HCT116 (cell line): ENCODE measurements around the gene CALU. TPM values are rescaled to one million over a fixed set of nuclear protein-coding genes. Genes with fewer than 3 reads are reported as not detected.

Experiments used
- ATAC-seq: fragments of 200-7000 bp; cut with Tn5 transposase; 2 replicates; pipeline ENCODE4 v1.9.1; 2020; ENCODE audit warnings: mild to moderate bottlenecking, moderate library complexity
- BruUV-seq: library from RNA; stranded (reverse); fragments of 400-500 nt; replicated peaks from 2 replicates; lab custom pipeline; 2021; lab: Mats Ljungman, UMichigan
- CTCF ChIA-PET: fragments of 300-600 bp; sonication (Branson Sonifier 250); formaldehyde crosslinking; loops from one replicate; lab custom pipeline; 2021; ENCODE audit warnings: antibody characterized with exemption; lab: Charles Lee
- POLR2A ChIA-PET: fragments of 300-600, 350-600 bp; sonication (Branson Sonifier 250); formaldehyde crosslinking; loops from one replicate; lab custom pipeline; 2021; ENCODE audit warnings: antibody characterized with exemption; lab: Charles Lee
- RAD21 ChIA-PET, 2 experiments: fragments of 300-600 bp; sonication (Branson Sonifier 250); formaldehyde crosslinking; loops; one replicate each; lab custom pipeline; 2023; ENCODE audit warnings: low total read pairs in 2 of 2; ENCODE audit not compliant: uncharacterized antibody in 2 of 2, unreplicated experiment in 2 of 2, low non-redundant PET in 1 of 2; lab: Charles Lee
- DNase-seq: peaks from one replicate; pipeline ENCODE4 v3.0.0-alpha.2; 2010; ENCODE audit warnings: low read depth, low spot score
- H2AFZ ChIP-seq: fragments of 200-600 bp; shearing (Covaris generic), sonication (generic); 2 replicates; pipeline ENCODE4 v1.6.1; 2017; ENCODE audit warnings: low read depth, mixed run types, mixed read lengths, antibody characterized with exemption, low read length; ENCODE audit not compliant: poor library complexity, severe bottlenecking
- H3K27ac ChIP-seq: 2 replicates; pipeline ENCODE4 v1.5.1; 2012; ENCODE audit warnings: low read depth, low read length
- H3K27me3 ChIP-seq: fragments of 200-600 bp; sonication (generic); 2 replicates; pipeline ENCODE4 v1.6.1; 2016; ENCODE audit warnings: mixed run types, low read length, mixed read lengths; ENCODE audit not compliant: insufficient read depth
- H3K36me3 ChIP-seq, 2 experiments: fragments of 200-500 bp in 1 of 2; fragments of 200-600 bp in 1 of 2; sonication (Bioruptor generic) in 1 of 2; sonication (generic) in 1 of 2; 2 replicates each; pipeline versions ENCODE4 v1.5.1 to v1.6.1; 2014 to 2016; ENCODE audit warnings: low read length in 2 of 2, inconsistent platforms in 1 of 2, mixed read lengths in 1 of 2, mixed run types in 1 of 2; ENCODE audit not compliant: insufficient read depth in 2 of 2, control insufficient read depth in 1 of 2
- H3K4me1 ChIP-seq, 2 experiments: fragments of 200-600 bp in 1 of 2; sonication (generic) in 1 of 2; 2 replicates each; pipeline versions ENCODE4 v1.5.1 to v1.6.1; 2012 to 2017; ENCODE audit warnings: low read length in 2 of 2, inconsistent platforms in 1 of 2, mild to moderate bottlenecking in 1 of 2, mixed read lengths in 1 of 2, mixed run types in 1 of 2, moderate library complexity in 1 of 2; ENCODE audit not compliant: insufficient read depth in 2 of 2, control insufficient read depth in 1 of 2
- H3K4me2 ChIP-seq: fragments of 200-600 bp; sonication (generic); 2 replicates; pipeline ENCODE4 v1.6.1; 2017; ENCODE audit warnings: mixed run types, low read length, mixed read lengths
- H3K4me3 ChIP-seq, 2 experiments: fragments of 200-600 bp in 1 of 2; sonication (generic) in 1 of 2; replicated peaks in 1 of 2; 2 replicates each; pipeline ENCODE4 v1.5.1; 2011 to 2016; ENCODE audit warnings: low read length in 2 of 2, control low read depth in 1 of 2, low read depth in 1 of 2, mild to moderate bottlenecking in 1 of 2, mixed read lengths in 1 of 2, mixed run types in 1 of 2
- H3K79me2 ChIP-seq: fragments of 200-600 bp; sonication (generic); 2 replicates; pipeline ENCODE4 v1.6.1; 2017; ENCODE audit warnings: mild to moderate bottlenecking, mixed run types, low read length, moderate library complexity, mixed read lengths; ENCODE audit not compliant: insufficient read depth
- H3K9ac ChIP-seq: fragments of 200-600 bp; sonication (generic); 2 replicates; pipeline ENCODE4 v1.6.1; 2016; ENCODE audit warnings: low read length, mixed read lengths
- H3K9me2 ChIP-seq: fragments of 200-600 bp; sonication (generic), shearing (Covaris generic); 2 replicates; pipeline ENCODE4 v1.6.1; 2017; ENCODE audit warnings: mixed run types, mild to moderate bottlenecking, moderate library complexity; ENCODE audit not compliant: insufficient read depth
- H3K9me3 ChIP-seq, 2 experiments: fragments of 200-500 bp in 1 of 2; fragments of 200-600 bp in 1 of 2; sonication (Bioruptor generic) in 1 of 2; sonication (generic) in 1 of 2; 2 replicates each; pipeline ENCODE4 v1.6.1; 2014 to 2017; ENCODE audit warnings: low read length in 2 of 2, mixed read lengths in 2 of 2, inconsistent platforms in 1 of 2, low read depth in 1 of 2, mild to moderate bottlenecking in 1 of 2, mixed run types in 1 of 2, moderate library complexity in 1 of 2; ENCODE audit not compliant: control insufficient read depth in 1 of 2, insufficient read depth in 1 of 2
- H4K20me1 ChIP-seq: fragments of 200-600 bp; sonication (generic), shearing (Covaris generic); 2 replicates; pipeline ENCODE4 v1.6.1; 2017; ENCODE audit warnings: mixed run types, mild to moderate bottlenecking, moderate library complexity; ENCODE audit not compliant: insufficient read depth
- ATF3 ChIP-seq: IDR thresholded peaks from 2 replicates; pipeline ENCODE4 v1.6.1; 2012
- CEBPB ChIP-seq: IDR thresholded peaks from 2 replicates; pipeline ENCODE4 v1.6.1; 2012; ENCODE audit warnings: low read depth
- CTCF ChIP-seq, 3 experiments: fragments of 200-600 bp in 1 of 3; sonication (generic) in 1 of 3; IDR thresholded peaks in 2 of 3; conservative IDR thresholded peaks in 1 of 3; 2 replicates each; pipeline ENCODE4 v1.5.1; 2012 to 2017; ENCODE audit warnings: low read depth in 2 of 3, low read length in 2 of 3, antibody characterized with exemption in 1 of 3, borderline replicate concordance in 1 of 3, control low read depth in 1 of 3, mild to moderate bottlenecking in 1 of 3, mixed read lengths in 1 of 3, mixed run types in 1 of 3, moderate library complexity in 1 of 3; ENCODE audit not compliant: insufficient read depth in 1 of 3
- EGR1 ChIP-seq: IDR thresholded peaks from 2 replicates; pipeline ENCODE4 v1.6.1; 2012; ENCODE audit warnings: low read depth
- ELF1 ChIP-seq: IDR thresholded peaks from 2 replicates; pipeline ENCODE4 v1.6.1; 2012; ENCODE audit warnings: low read depth, borderline replicate concordance
- EZH2 ChIP-seq: fragments of 200-600 bp; sonication (generic); IDR thresholded peaks from 2 replicates; pipeline ENCODE4 v1.6.1; 2017; ENCODE audit warnings: antibody characterized with exemption, mixed run types
- EZH2phosphoT487 ChIP-seq: fragments of 200-600 bp; IDR thresholded peaks from 2 replicates; pipeline ENCODE4 v1.6.1; 2018; ENCODE audit warnings: antibody characterized with exemption, borderline replicate concordance
- FOSL1 ChIP-seq: IDR thresholded peaks from 2 replicates; pipeline ENCODE4 v1.6.1; 2012; ENCODE audit warnings: low read depth
- JUND ChIP-seq: IDR thresholded peaks from 2 replicates; pipeline ENCODE4 v1.6.1; 2012
- POLR2A ChIP-seq: IDR thresholded peaks from 2 replicates; pipeline ENCODE4 v1.7.0; 2011; ENCODE audit warnings: borderline replicate concordance; ENCODE audit not compliant: insufficient read depth, insufficient read length; ENCODE audit errors: extremely low read depth
- POLR2AphosphoS5 ChIP-seq: IDR thresholded peaks from 2 replicates; pipeline ENCODE4 v1.6.1; 2011; ENCODE audit warnings: mild to moderate bottlenecking, low read depth, low read length, moderate library complexity
- RAD21 ChIP-seq: IDR thresholded peaks from 2 replicates; pipeline ENCODE4 v1.6.1; 2012; ENCODE audit warnings: low read depth, mild to moderate bottlenecking
- REST ChIP-seq: IDR thresholded peaks from 2 replicates; pipeline ENCODE4 v1.6.1; 2012; ENCODE audit warnings: low read depth
- SIN3A ChIP-seq: IDR thresholded peaks from 2 replicates; pipeline ENCODE4 v1.6.1; 2012; ENCODE audit warnings: low read depth
- SRF ChIP-seq: IDR thresholded peaks from 2 replicates; pipeline ENCODE4 v1.6.1; 2012; ENCODE audit warnings: low read depth
- TCF7L2 ChIP-seq: IDR thresholded peaks from 2 replicates; pipeline ENCODE4 v1.7.0; 2011; ENCODE audit warnings: borderline replicate concordance, inconsistent platforms; ENCODE audit not compliant: insufficient read depth, insufficient read length; ENCODE audit errors: extremely low read depth
- YY1 ChIP-seq: IDR thresholded peaks from 2 replicates; pipeline ENCODE4 v1.6.1; 2011; ENCODE audit warnings: low read length, low read depth, moderate library complexity, mild to moderate bottlenecking; ENCODE audit not compliant: insufficient replicate concordance; ENCODE audit errors: extremely low read depth
- ZBTB33 ChIP-seq: IDR thresholded peaks from 2 replicates; pipeline ENCODE4 v1.6.1; 2011; ENCODE audit warnings: mild to moderate bottlenecking, low read length, moderate library complexity; ENCODE audit not compliant: insufficient replicate concordance; ENCODE audit errors: extremely low read depth
- ZFX ChIP-seq: fragments of 450-650 bp; IDR thresholded peaks from 2 replicates; pipeline ENCODE4 v1.6.1; 2017
- ZNF274 ChIP-seq: fragments of 200-500 bp; sonication (Bioruptor generic); IDR thresholded peaks from 2 replicates; pipeline ENCODE4 v1.6.1; 2014; ENCODE audit warnings: mild to moderate bottlenecking, low read depth, low read length, inconsistent platforms
- intact Hi-C: fragments of 100-400 bp; cut with micrococcal nuclease; formaldehyde crosslinking; loops from 2 replicates; pipeline ENCODE4 v1.10.0; 2022
- total RNA-seq: library from RNA; stranded (reverse); gene quantifications from one replicate; pipeline ENCODE4 v1.2.1, GENCODE V29; 2021; ENCODE audit not compliant: unreplicated experiment

CALU gene
- total RNA-seq, 1 experiment from 2014 or later = 106 TPM

- Histone ChIP-seq H3K9ac (no peak overlapping the region), H3K9me3 (no peaks in the 10 kb centered on the region), H3K4me3 (no peak overlapping the region), H3K4me1 (no peaks in the 10 kb centered on the region), H3K79me2 (peaks cover 70% of the 10 kb centered on the region), H4K20me1 (0 out of 2 replicates have a peak, but pooled peaks cover 4% of the 10 kb centered on the region), H3K27me3 (no peaks in the 10 kb centered on the region), H3K9me2 (no peaks in the 10 kb centered on the region), H3K36me3 (peaks cover 34 to 48% of the 10 kb centered on the region in 2 experiments), H3K27ac (no peak overlapping the region), H2AFZ (no peak overlapping the region), H3K4me2 (no peak overlapping the region)
- POLR2A ChIA-PET = no interaction called here
- DNase-seq = no peak
- intact Hi-C loops = no loop called here
- BruUV-seq = no TSS peak
- RAD21 ChIA-PET = no interaction called here
- CTCF ChIA-PET = no interaction called here
- no peak for ATAC-seq
- TF ChIP-seq ZFX = no peak
- TF ChIP-seq ZBTB33 = no peak
- no peak for TF ChIP-seq ELF1
- no peak for TF ChIP-seq SRF
- no peak for TF ChIP-seq ZNF274
- TF ChIP-seq CEBPB = no peak
- TF ChIP-seq ATF3 = no peak
- TF ChIP-seq YY1 = no peak
- TF ChIP-seq EGR1 = no peak
- TF ChIP-seq POLR2A = no peak
- no peak for TF ChIP-seq TCF7L2
- TF ChIP-seq JUND = no peak
- TF ChIP-seq REST = no peak
- TF ChIP-seq EZH2 = no peak
- TF ChIP-seq POLR2AphosphoS5 = no peak
- no peak for TF ChIP-seq RAD21
- TF ChIP-seq CTCF (IDR thresholded peaks at IDR 0.05 in 2 of 3, conservative IDR thresholded peaks at IDR 0.05 in 1 of 3; ENCODE audit: borderline replicate concordance in 1 of 3, insufficient read depth in 1 of 3, low read depth in 2 of 3, low read length in 2 of 3) = no peak
- no peak for TF ChIP-seq EZH2phosphoT487
- no peak for TF ChIP-seq FOSL1
- no peak for TF ChIP-seq SIN3A
Measured at GRCh38 chr7:128755075-128755818, 16.1 kb downstream of the CALU start.
